ENCODE results near the gene LONP1. TPM values are rescaled to one million over a fixed set of nuclear protein-coding genes. Genes with fewer than 3 reads are reported as not detected.
A peak's percentile ranks its signal among the peaks of the same experiment; 100 is the strongest.

The LONP1 gene
- total RNA-seq, 1 donor from 2014 or later, result 35.9 TPM

DNA sequence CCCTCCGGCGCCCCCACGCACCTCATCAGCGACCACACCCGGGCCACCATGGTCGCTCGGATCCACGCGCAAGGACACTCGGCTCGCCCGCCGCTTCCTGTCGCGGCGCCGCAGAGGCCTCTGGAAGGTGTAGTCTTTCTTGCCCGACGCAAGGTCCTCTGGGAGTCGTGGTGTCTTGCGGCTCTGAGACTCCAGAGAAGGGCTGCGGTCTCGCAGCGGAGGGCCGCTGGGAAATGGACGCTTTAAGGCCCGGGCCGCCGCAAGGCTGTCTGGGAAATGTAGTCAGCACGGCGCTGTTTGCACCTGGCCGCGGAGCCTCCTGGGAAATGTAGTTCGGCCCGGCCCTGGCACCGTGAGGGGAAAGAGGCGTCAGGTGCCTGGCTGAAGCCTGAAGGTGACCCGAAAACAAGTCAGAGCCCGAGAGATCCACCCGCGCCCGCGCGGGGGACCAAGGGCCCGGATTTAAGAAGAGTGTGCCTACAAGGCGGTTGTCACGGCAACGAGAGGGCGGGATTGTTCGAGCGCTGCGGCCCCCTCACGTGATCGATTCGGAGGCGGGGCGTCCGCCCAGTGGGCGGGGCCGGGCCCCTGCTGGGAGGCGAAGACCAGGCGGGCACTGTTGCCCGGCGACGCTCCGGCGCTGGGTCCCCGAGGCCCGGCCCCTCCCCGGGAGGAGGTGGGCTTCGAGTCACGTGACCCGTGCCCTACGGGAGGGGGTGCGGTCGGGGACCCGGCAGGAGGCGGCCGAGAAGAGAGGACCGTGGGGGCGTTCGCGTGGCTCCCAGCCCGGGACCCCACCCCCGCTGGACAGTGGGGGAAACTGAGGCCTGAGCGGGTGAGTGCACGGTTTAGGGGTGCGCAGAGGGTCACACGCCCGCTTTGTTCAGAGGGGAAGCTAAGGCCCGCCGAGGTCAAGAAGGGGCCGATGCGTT, 39.2 kb downstream of the LONP1 start, which contains the start of the genes HSD11B1L and MICOS13:
HSD11B1L (plus strand) TSS at position 591 of the 932 bp plus-strand sequence. CDS start 3,806 bp downstream, outside the sequence.
MICOS13 (minus strand) TSS at position 80 of the 932 bp plus-strand sequence; CDS start at position 50, 30 bp downstream.
- peaks cover 5% of the 10 kb centered on the region for H3F3A ChIP-seq (ENCODE audit: low read depth)
- no peaks in the 10 kb centered on the region for H3K36me3 ChIP-seq
- peak within 1 kb of the TSS; percentile 69 for H3K4me3 ChIP-seq
- no peak within 1 kb of the TSS for H3K27ac ChIP-seq
- Mint-ChIP-seq H3K27ac (peak within 1 kb of the TSS; percentile 99), H3K9me3 (no peaks in the 10 kb centered on the region), H3K27me3 (ENCODE audit: insufficient read depth, low read depth) (peaks cover 5% of the 10 kb centered on the region), H3K36me3 (no peaks in the 10 kb centered on the region), H3K4me3 (peak within 1 kb of the TSS; percentile 98), H3K4me1 (peaks cover 30% of the 10 kb centered on the region)
- H4K20me1 ChIP-seq (ENCODE audit: low read depth), result no peaks in the 10 kb centered on the region
- peak within 1 kb of the TSS; percentile 86 for H2AFZ ChIP-seq (replicated peaks)
- H3K27me3 ChIP-seq, result no peaks in the 10 kb centered on the region
- H3K9ac ChIP-seq, result peak within 1 kb of the TSS; percentile 46
- no peak for TF ChIP-seq EZH2phosphoT487 (IDR thresholded peaks at IDR 0.05)
- TF ChIP-seq, protein P1, sequence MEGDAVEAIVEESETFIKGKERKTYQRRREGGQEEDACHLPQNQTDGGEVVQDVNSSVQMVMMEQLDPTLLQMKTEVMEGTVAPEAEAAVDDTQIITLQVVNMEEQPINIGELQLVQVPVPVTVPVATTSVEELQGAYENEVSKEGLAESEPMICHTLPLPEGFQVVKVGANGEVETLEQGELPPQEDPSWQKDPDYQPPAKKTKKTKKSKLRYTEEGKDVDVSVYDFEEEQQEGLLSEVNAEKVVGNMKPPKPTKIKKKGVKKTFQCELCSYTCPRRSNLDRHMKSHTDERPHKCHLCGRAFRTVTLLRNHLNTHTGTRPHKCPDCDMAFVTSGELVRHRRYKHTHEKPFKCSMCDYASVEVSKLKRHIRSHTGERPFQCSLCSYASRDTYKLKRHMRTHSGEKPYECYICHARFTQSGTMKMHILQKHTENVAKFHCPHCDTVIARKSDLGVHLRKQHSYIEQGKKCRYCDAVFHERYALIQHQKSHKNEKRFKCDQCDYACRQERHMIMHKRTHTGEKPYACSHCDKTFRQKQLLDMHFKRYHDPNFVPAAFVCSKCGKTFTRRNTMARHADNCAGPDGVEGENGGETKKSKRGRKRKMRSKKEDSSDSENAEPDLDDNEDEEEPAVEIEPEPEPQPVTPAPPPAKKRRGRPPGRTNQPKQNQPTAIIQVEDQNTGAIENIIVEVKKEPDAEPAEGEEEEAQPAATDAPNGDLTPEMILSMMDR (IDR thresholded peaks at IDR 0.05), result no peak
- no peak for TF ChIP-seq EZH2 (IDR thresholded peaks at IDR 0.05)
- no peaks in the 10 kb centered on the region for H3K79me2 ChIP-seq (ENCODE audit: low read depth)
- no peaks in the 10 kb centered on the region for H3K9me3 ChIP-seq (ENCODE audit: low read depth)
- peaks cover 3% of the 10 kb centered on the region for H3K4me1 ChIP-seq
- H3K4me2 ChIP-seq, result peak within 1 kb of the TSS; percentile 85
- peak; percentile 99 for DNase-seq (ENCODE audit: low spot score)

DNA sequence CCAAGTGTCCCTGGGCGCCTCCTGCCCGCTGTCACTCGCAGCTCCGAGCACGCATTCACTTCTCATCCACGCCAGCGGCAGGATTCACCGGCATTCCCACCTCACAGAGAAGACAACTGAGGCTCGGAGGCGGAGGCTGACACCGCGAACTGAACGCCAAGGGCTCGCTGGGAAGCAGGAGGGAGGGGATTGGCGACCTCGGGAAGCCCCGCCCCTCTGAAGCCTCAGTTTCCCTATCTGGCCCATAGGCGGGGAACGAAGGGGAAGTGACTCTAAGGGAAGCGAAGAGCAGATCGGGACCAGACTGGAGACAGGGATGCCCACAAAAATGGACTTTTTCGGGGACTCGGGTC, 39.9 kb downstream of the LONP1 start:
- no peak overlapping the region for H3K27ac Mint-ChIP-seq
- H3K27me3 ChIP-seq, result no peaks in the 10 kb centered on the region
- H3K9me3 ChIP-seq (ENCODE audit: low read depth), result no peaks in the 10 kb centered on the region
- H4K20me1 ChIP-seq (ENCODE audit: low read depth), result no peaks in the 10 kb centered on the region
- H3K4me2 ChIP-seq, result peak overlapping the region; percentile 85
- H3K4me3 ChIP-seq, result peak overlapping the region; percentile 69
- no peaks in the 10 kb centered on the region for H3K36me3 Mint-ChIP-seq
- H2AFZ ChIP-seq (replicated peaks), result peak overlapping the region; percentile 23
- H3F3A ChIP-seq (ENCODE audit: low read depth), result peaks cover 4% of the 10 kb centered on the region
- no peaks in the 10 kb centered on the region for H3K9me3 Mint-ChIP-seq
- no peak overlapping the region for H3K27ac ChIP-seq
- H3K9ac ChIP-seq, result peak overlapping the region; percentile 46
- H3K36me3 ChIP-seq, result no peaks in the 10 kb centered on the region
- peak; percentile 48 for DNase-seq (ENCODE audit: low spot score)
- no peaks in the 10 kb centered on the region for H3K79me2 ChIP-seq (ENCODE audit: low read depth)
- H3K4me3 Mint-ChIP-seq, result peak overlapping the region; percentile 98
- no peak for TF ChIP-seq EZH2phosphoT487 (IDR thresholded peaks at IDR 0.05)
- TF ChIP-seq, protein P1 (IDR thresholded peaks at IDR 0.05), result no peak
- no peak for TF ChIP-seq EZH2 (IDR thresholded peaks at IDR 0.05)
- H3K27me3 Mint-ChIP-seq (ENCODE audit: insufficient read depth, low read depth), result peaks cover 5% of the 10 kb centered on the region
- H3K4me1 ChIP-seq, result peaks cover 3% of the 10 kb centered on the region
- peaks cover 29% of the 10 kb centered on the region for H3K4me1 Mint-ChIP-seq

DNA sequence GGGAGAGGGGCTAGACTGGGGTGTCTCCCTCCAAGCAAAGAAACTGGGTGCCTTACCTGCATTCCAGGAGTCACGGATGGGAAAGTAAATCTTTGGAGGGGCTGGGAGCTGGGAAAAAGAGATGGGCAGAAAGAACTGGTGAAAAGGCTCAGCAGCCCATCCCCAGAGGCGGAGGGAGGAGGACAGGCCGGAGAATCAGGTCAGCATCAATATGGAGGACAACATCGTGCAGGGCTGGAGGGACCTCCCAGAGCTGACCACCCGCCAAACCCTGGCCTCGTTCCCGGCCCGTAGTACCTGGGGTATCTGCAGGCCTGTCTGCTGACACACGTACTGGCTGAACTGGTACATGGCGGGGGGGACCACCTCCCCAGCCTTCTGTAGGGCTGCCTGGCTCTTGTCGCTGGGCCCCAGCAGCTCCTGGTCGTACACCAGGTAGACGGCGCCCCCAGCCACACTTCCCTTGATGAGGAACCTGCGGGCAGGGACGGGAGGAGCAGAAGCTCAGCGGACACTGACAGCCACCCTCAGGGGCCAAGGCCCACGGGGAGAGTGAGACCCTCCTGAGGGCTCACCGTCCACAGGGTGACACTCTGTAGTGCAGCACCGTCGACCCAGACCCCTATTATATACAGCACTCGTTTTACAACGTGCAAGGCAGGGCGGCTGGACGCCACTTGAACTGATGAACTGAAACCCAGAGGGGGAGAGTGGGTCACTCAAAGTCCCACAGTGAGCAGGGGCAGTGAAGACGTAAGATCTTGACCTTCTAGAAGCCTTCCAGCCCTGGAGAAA, 40.5 kb downstream of the LONP1 start:
- Histone ChIP-seq H3K27me3 (no peaks in the 10 kb centered on the region), H3K9ac (peak overlapping the region; percentile 46), H3K27ac (no peak overlapping the region), H3K4me1 (peaks cover 3% of the 10 kb centered on the region), H3K4me2 (peak overlapping the region; percentile 85), H2AFZ (replicated peaks) (no peak overlapping the region), H3K79me2 (ENCODE audit: low read depth) (no peaks in the 10 kb centered on the region), H3K4me3 (peak overlapping the region; percentile 69), H3K36me3 (no peaks in the 10 kb centered on the region), H3K9me3 (ENCODE audit: low read depth) (no peaks in the 10 kb centered on the region), H4K20me1 (ENCODE audit: low read depth) (no peaks in the 10 kb centered on the region), H3F3A (ENCODE audit: low read depth) (peaks cover 4% of the 10 kb centered on the region)
- no peaks in the 10 kb centered on the region for H3K36me3 Mint-ChIP-seq
- H3K4me1 Mint-ChIP-seq, result peaks cover 29% of the 10 kb centered on the region
- no peak for DNase-seq (ENCODE audit: low spot score)
- peaks cover 9% of the 10 kb centered on the region for H3K27me3 Mint-ChIP-seq (ENCODE audit: insufficient read depth, low read depth)
- peak overlapping the region; percentile 98 for H3K4me3 Mint-ChIP-seq
- no peak for TF ChIP-seq EZH2phosphoT487 (IDR thresholded peaks at IDR 0.05)
- TF ChIP-seq EZH2 (IDR thresholded peaks at IDR 0.05), result no peak
- TF ChIP-seq, protein P1 (IDR thresholded peaks at IDR 0.05), result no peak
- peak overlapping the region; percentile 48 for H3K27ac Mint-ChIP-seq
- no peaks in the 10 kb centered on the region for H3K9me3 Mint-ChIP-seq
